HG03108 (cell line): ENCODE results near the gene OAT.
A peak's percentile ranks its signal among the peaks of the same experiment; 100 is the strongest.

Source experiments
- ATAC-seq: cut with Tn5 transposase; IDR thresholded peaks from one replicate; pipeline ENCODE4 v1.9.1; 2021; ENCODE audit warnings: moderate library complexity; ENCODE audit not compliant: unreplicated experiment

OAT gene

DNA sequence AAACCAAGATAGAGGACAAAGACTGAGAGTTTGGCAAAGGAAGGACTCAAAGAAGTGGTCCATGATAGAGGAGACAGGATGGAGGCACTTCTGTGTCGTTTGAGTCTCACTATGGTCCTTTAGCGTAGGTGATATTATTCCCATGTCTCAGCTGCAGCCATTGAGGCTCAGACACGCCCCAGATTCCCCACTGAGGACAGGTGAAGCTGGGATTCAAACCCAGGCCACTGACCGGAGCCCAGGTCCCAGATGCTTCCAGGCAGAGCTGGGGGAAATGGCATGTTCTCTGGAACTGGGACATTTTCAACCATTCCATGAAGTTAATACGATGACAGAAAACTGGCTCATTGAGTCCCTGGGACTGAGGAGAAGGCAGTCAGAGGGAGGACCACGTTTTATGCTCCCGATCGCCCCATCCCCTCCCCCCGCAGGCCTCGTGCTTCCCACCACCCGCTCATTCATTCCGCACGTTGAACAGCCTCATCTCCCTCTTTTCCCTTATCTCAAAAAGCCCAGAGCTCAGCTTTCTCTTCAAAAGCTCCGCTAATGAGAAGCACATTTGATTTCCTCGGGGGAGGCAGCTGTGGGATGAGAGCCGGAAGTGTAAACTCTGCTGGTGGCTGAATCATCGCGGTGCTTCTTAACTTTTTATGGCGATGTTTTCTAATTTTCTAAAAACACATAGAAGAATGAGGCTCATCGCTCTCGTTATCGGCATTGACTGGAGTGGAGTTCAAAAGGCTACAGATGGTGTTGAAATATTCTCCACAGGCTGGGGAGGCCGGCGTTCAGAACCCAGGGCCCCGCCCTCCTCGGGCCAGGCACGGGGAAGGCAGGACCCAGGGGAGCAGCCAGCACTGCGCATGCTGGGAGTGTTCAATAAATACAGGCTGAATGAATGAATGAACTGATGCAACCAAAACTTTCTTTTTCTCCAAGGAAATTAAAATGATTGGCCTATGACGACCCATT is 64.0 kb downstream of the OAT start:
- ATAC-seq = peak; percentile 52

- no peak for ATAC-seq
Observed at GRCh38 chr10:124353896-124354295, 64.8 kb downstream of the OAT start.

- ATAC-seq = no peak
Observed at GRCh38 chr10:124353091-124353815, 65.5 kb downstream of the OAT start.

DNA sequence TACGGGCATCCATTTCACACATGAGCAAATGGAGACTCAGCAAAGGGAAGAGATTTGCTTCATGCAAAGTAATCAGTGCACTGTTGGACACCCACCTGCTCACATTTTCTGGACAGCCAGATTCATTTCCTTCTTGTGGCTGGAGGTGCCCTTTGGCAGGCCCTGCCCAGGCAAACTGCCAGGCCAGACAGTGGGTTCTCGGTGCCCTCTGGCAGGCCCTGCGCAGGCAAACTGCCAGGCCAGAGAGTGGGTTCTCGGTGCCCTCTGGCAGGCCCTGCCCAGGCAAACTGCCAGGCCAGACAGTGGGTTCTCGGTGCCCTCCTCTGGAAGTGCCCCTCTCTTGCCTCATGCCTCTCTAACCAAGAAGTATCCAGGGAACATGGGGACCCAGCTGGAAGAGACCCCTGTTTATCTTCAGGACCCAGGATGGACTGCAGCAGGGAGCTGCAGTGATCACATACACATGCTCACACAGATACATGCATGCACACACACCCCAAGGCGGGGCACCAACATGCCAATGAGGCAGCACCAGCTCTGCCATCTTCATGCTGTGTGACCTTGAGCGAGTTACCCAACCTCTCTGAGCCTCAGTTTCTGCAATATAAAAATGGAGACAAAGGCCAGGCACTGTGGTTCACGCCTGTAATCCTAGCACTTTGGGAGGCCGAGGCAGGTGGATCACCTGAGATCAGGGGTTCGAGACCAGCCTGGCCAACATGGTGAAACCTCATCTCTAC is 67.1 kb downstream of the OAT start:
- no peak for ATAC-seq

- ATAC-seq = no peak
Observed at GRCh38 chr10:124350806-124351205, 67.9 kb downstream of the OAT start.

- no peak for ATAC-seq
Observed at GRCh38 chr10:124349996-124350280, 68.8 kb downstream of the OAT start.

DNA sequence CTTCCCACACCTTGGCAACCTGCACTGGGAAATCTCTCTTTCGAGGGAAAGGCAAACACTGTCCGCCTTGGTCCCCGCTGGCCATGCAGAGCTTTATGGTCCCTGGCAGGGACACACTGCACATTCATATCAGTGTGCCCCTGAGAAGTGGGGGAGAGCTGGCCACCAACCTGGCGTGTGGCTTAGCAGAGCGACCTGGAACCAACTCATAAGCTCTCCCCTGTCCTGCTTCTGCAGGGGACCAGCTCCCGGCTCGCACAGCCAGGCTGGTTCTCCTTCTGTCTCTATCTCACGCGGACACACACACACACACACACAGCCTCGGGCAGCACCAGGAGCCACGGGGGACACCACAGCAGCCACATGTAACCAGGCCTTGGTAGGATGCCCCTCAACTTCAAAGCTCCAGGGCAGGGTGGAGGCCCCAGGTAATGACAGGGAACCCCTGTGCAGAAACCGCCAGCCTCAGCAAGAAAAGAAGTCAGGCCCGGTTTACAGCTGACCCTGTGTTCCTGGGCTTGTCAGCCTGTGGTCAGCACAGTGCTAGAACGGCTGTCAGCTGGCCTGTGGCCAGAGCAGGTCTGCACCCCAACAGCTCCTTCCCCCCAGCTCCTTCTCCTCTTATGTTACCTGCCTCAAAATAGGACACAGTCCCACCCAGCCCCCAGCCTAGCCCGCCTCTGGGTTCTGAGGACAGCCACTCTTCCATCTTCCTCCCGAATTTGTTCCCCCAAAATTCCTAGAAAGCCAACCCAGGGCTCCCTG is 69.3 kb downstream of the OAT start:
- no peak for ATAC-seq

DNA sequence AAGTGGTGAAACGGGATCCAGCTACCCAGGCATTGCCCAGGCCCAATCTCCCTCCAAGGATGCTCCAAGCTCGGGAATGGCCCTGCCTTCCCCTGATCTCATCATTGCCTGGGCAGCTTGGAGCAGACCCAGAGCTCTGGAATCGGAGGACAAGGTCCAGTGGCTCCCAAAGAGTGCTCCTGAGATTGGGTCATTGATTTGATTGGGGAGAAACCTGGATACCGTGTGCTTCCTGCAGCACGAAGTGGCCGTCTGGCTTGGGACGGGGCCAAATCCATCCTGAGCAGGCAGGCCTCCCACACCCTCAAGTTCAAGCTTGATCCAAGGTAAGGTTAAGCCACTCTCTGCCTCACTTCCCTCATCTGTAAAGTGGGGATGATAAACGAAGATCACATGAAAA is 69.9 kb downstream of the OAT start:
- no peak for ATAC-seq

- ATAC-seq = no peak
Observed at GRCh38 chr10:124347956-124348355, 70.8 kb downstream of the OAT start.
